ENCODE results near the gene WDR86. TPM values are rescaled to one million over a fixed set of nuclear protein-coding genes. Genes with fewer than 3 reads are reported as not detected.

Gene WDR86
- total RNA-seq, 1 experiment from 2014 or later = 24.4 TPM

- ChIA-PET POLR2A (no interaction called here), CTCF (interaction anchor here (0.6 to 3.5 kb wide), 20 partner anchors 12 to 386 kb away, joined by 3 to 46 read pairs (median 5); partner anchors contain the start of genes CRYGN and RHEB)
- TF ChIP-seq E2F1 (CRISPR knock-in tag; IDR thresholded peaks at IDR 0.05) = no peak
- 0 out of 2 replicates have a peak, but pooled peaks have one; percentile 19 for TF ChIP-seq HMGXB4 (CRISPR knock-in tag; IDR thresholded peaks at IDR 0.05)
- no peak for TF ChIP-seq EMX1 (CRISPR knock-in tag; IDR thresholded peaks at IDR 0.05)
- no peak for TF ChIP-seq SMAD3 (CRISPR knock-in tag; IDR thresholded peaks at IDR 0.05; ENCODE audit: borderline replicate concordance)
- TF ChIP-seq NR1H2 (CRISPR knock-in tag; IDR thresholded peaks at IDR 0.05) = no peak
- no peak for TF ChIP-seq ZNF263 (CRISPR knock-in tag; IDR thresholded peaks at IDR 0.05; ENCODE audit: low read depth)
- TF ChIP-seq MAX (CRISPR knock-in tag; IDR thresholded peaks at IDR 0.05) = peak; percentile 83
- TF ChIP-seq FOXP1 (CRISPR knock-in tag; IDR thresholded peaks at IDR 0.05; ENCODE audit: borderline replicate concordance) = peak; percentile 27; the same call in 1 of the 2 replicates
- TF ChIP-seq ATF2 (CRISPR knock-in tag; IDR thresholded peaks at IDR 0.05; ENCODE audit: borderline replicate concordance, low read depth) = no peak
- TF ChIP-seq ZNF317 (CRISPR knock-in tag; IDR thresholded peaks at IDR 0.05; ENCODE audit: borderline replicate concordance, low read depth) = no peak
- peak; percentile 93 for TF ChIP-seq CTCF (IDR thresholded peaks at IDR 0.05)
- TF ChIP-seq E2F5 (CRISPR knock-in tag; IDR thresholded peaks at IDR 0.05) = 0 out of 2 replicates have a peak, but pooled peaks have one; percentile 21
- no peak for TF ChIP-seq ZNF423 (CRISPR knock-in tag; IDR thresholded peaks at IDR 0.05)
- TF ChIP-seq ZNF396 (CRISPR knock-in tag; IDR thresholded peaks at IDR 0.05; ENCODE audit: borderline replicate concordance) = no peak
- TF ChIP-seq TCF7 (CRISPR knock-in tag; IDR thresholded peaks at IDR 0.05; ENCODE audit: low read depth) = no peak
- no peak for TF ChIP-seq ETV6 (CRISPR knock-in tag; IDR thresholded peaks at IDR 0.05)
- TF ChIP-seq OVOL2 (CRISPR knock-in tag; IDR thresholded peaks at IDR 0.05; ENCODE audit: borderline replicate concordance) = no peak
- TF ChIP-seq ZNF281 (CRISPR knock-in tag; IDR thresholded peaks at IDR 0.05) = no peak
- TF ChIP-seq FOXJ3 (CRISPR knock-in tag; IDR thresholded peaks at IDR 0.05; ENCODE audit: borderline replicate concordance) = no peak
- Mint-ChIP-seq H3K36me3 (peaks cover 18% of the 10 kb centered on the region), H3K27me3 (ENCODE audit: low read depth) (no peaks in the 10 kb centered on the region), H3K4me1 (peaks cover 11% of the 10 kb centered on the region), H3K9me3 (no peaks in the 10 kb centered on the region), H3K4me3 (no peak overlapping the region), H3K27ac (no peak overlapping the region)
- ATAC-seq = peak; percentile 99
- peak; percentile 89 for DNase-seq (ENCODE audit: low spot score)
Measured at GRCh38 chr7:151368136-151368571, 41.7 kb downstream of the WDR86 start.
